Tibial nerve (tissue), 4 donors: ENCODE data around the gene GSG1L. TPM values are rescaled to one million over a fixed set of nuclear protein-coding genes. Genes with fewer than 3 reads are reported as not detected.
A peak's percentile ranks its signal among the peaks of the same experiment; 100 is the strongest.

ENCODE experiments used
- DNase-seq, 2 donors: peaks; one replicate each; pipeline ENCODE4 v3.0.0-alpha.2; 2019; ENCODE audit warnings: low spot score in 2 of 2
- H3K27ac ChIP-seq, 4 donors: fragments of 200-600 bp; sonication (generic) in 3 of 4; one replicate each; pipeline ENCODE4 v1.5.1; 2017 to 2019; ENCODE audit warnings: mild to moderate bottlenecking in 1 of 4
- H3K27me3 ChIP-seq, 2 donors: fragments of 200-600 bp; sonication (generic) in 1 of 2; one replicate each; pipeline versions ENCODE4 v1.5.1 to v1.6.0; 2017 to 2019
- H3K36me3 ChIP-seq, 3 donors: fragments of 200-600 bp; sonication (generic); one replicate each; pipeline ENCODE4 v1.5.1; 2018 to 2019
- H3K4me1 ChIP-seq, 4 donors: fragments of 200-600 bp; sonication (generic) in 3 of 4; one replicate each; pipeline ENCODE4 v1.5.1; 2017 to 2019
- H3K4me3 ChIP-seq, 4 donors: fragments of 200-600 bp; sonication (generic) in 3 of 4; one replicate each; pipeline ENCODE4 v1.5.1; 2017 to 2019; ENCODE audit warnings: mild to moderate bottlenecking in 1 of 4, moderate library complexity in 1 of 4
- H3K9me3 ChIP-seq, 4 donors: fragments of 200-600 bp; sonication (generic) in 3 of 4; one replicate each; pipeline ENCODE4 v1.5.1; 2017 to 2019
- CTCF ChIP-seq, 5 experiments: fragments of 200-600 bp in 3 of 5; fragments of 450-650 bp in 2 of 5; sonication (generic) in 3 of 5; IDR thresholded peaks; one replicate each; pipeline ENCODE4 v1.5.1; 2016 to 2019; ENCODE audit warnings: antibody characterized with exemption in 5 of 5, mild to moderate bottlenecking in 3 of 5, moderate library complexity in 2 of 5
- EP300 ChIP-seq, 2 donors: sonication (generic); formaldehyde crosslinking; IDR thresholded peaks; one replicate each; pipeline ENCODE4 v1.6.1; 2017; ENCODE audit warnings: antibody characterized with exemption in 2 of 2, mild to moderate bottlenecking in 1 of 2
- POLR2A ChIP-seq, 2 donors: fragments of 450-650 bp; IDR thresholded peaks; one replicate each; pipeline ENCODE4 v1.6.1; 2017; ENCODE audit warnings: antibody characterized with exemption in 2 of 2, mild to moderate bottlenecking in 2 of 2, moderate library complexity in 2 of 2
- WGBS, 2 donors: methylation state at CpG; one replicate each; pipeline ENCODE4 v1.1.5; 2018; 5-methylcytosine and 5-hydroxymethylcytosine counted together
- total RNA-seq, 4 donors: library from RNA; depleted of rRNA; stranded (reverse); fragments of >200 nt; gene quantifications; one replicate each; pipeline ENCODE4 v1.1.0, GENCODE V29; 2016

The GSG1L gene
- total RNA-seq, 4 donors from 2014 or later, result not detected

GRCh38 chr16:27972500-27972899, 91.0 kb downstream of the GSG1L start:
- no peaks in the 10 kb centered on the region for H3K36me3 ChIP-seq
- no peak overlapping the region for H3K4me3 ChIP-seq
- no peak for DNase-seq
- no peak overlapping the region for H3K27ac ChIP-seq
- H3K4me1 ChIP-seq, result no peaks in the 10 kb centered on the region
- 1% methylated on average over 4 of the region's 4 CpGs for WGBS, 2 donors
- TF ChIP-seq POLR2A (IDR thresholded peaks at IDR 0.05) (no peak), CTCF (IDR thresholded peaks at IDR 0.05) (peak in 1 of 5 experiments; percentile 17), EP300 (IDR thresholded peaks at IDR 0.05) (no peak)
- peaks cover 0 to 13% (median 0%) of the 10 kb centered on the region in 4 donors for H3K9me3 ChIP-seq
- H3K27me3 ChIP-seq, result no peaks in the 10 kb centered on the region

GRCh38 chr16:27969574-27969973, 93.9 kb downstream of the GSG1L start:
- TF ChIP-seq CTCF (IDR thresholded peaks at IDR 0.05) (no peak), POLR2A (IDR thresholded peaks at IDR 0.05) (no peak), EP300 (IDR thresholded peaks at IDR 0.05) (no peak)
- no peaks in the 10 kb centered on the region for H3K4me1 ChIP-seq
- 58 to 72% methylated on average over 4 of the region's 4 CpGs for WGBS, 2 donors
- DNase-seq, result no peak
- H3K27me3 ChIP-seq, result no peaks in the 10 kb centered on the region
- H3K36me3 ChIP-seq, result no peaks in the 10 kb centered on the region
- no peak overlapping the region for H3K27ac ChIP-seq
- H3K9me3 ChIP-seq, result peaks cover 0 to 13% (median 0%) of the 10 kb centered on the region in 4 donors
- no peak overlapping the region for H3K4me3 ChIP-seq

- no peaks in the 10 kb centered on the region for H3K4me1 ChIP-seq
- no peak for DNase-seq
- TF ChIP-seq EP300 (IDR thresholded peaks at IDR 0.05), result no peak
- TF ChIP-seq CTCF (IDR thresholded peaks at IDR 0.05), result no peak
- no peak for TF ChIP-seq POLR2A (IDR thresholded peaks at IDR 0.05)
- H3K27ac ChIP-seq, result no peak overlapping the region
- H3K9me3 ChIP-seq, result peaks cover 0 to 21% (median 0%) of the 10 kb centered on the region in 4 donors
- no peaks in the 10 kb centered on the region for H3K27me3 ChIP-seq
- H3K36me3 ChIP-seq, result no peaks in the 10 kb centered on the region
- H3K4me3 ChIP-seq, result no peak overlapping the region
- 70 to 74% methylated on average over 5 of the region's 5 CpGs for WGBS, 2 donors
These were observed 96.3 kb downstream of the GSG1L start for GRCh38 chr16:27967169-27967568.

GRCh38 chr16:27966756-27967155, 96.8 kb downstream of the GSG1L start:
- Histone ChIP-seq H3K4me1 (no peaks in the 10 kb centered on the region), H3K9me3 (peaks cover 0 to 26% (median 0%) of the 10 kb centered on the region in 4 donors), H3K27me3 (no peaks in the 10 kb centered on the region), H3K4me3 (no peak overlapping the region), H3K36me3 (no peaks in the 10 kb centered on the region), H3K27ac (no peak overlapping the region)
- 85 to 90% methylated on average over 4 of the region's 4 CpGs for WGBS, 2 donors
- DNase-seq, result no peak
- TF ChIP-seq CTCF (IDR thresholded peaks at IDR 0.05) (no peak), POLR2A (IDR thresholded peaks at IDR 0.05) (no peak), EP300 (IDR thresholded peaks at IDR 0.05) (no peak)

- TF ChIP-seq POLR2A (IDR thresholded peaks at IDR 0.05) (no peak), EP300 (IDR thresholded peaks at IDR 0.05) (no peak), CTCF (IDR thresholded peaks at IDR 0.05) (no peak)
- DNase-seq, result no peak
- 83% methylated on average over 5 of the region's 5 CpGs for WGBS, 2 donors
These were observed 97.7 kb downstream of the GSG1L start for GRCh38 chr16:27965801-27966200.

More at GRCh38 chr16:27965801-27966200, 97.7 kb downstream of the GSG1L start:
- Histone ChIP-seq H3K9me3 (peaks cover 0 to 22% (median 0%) of the 10 kb centered on the region in 4 donors), H3K36me3 (no peaks in the 10 kb centered on the region), H3K4me1 (no peaks in the 10 kb centered on the region), H3K27me3 (no peaks in the 10 kb centered on the region), H3K4me3 (no peak overlapping the region), H3K27ac (no peak overlapping the region)
